Calu3 (cell line): ENCODE measurements around the gene LONP1. TPM values are rescaled to one million over a fixed set of nuclear protein-coding genes. Genes with fewer than 3 reads are reported as not detected.

Experiments
- BruUV-seq: library from RNA; stranded (reverse); fragments of 400-500 nt; replicated peaks from 2 replicates; lab custom pipeline; 2021; lab: Mats Ljungman, UMichigan
- CTCF ChIA-PET: fragments of 300-600 bp; sonication (Branson Sonifier 250); formaldehyde crosslinking; loops from one replicate; lab custom pipeline; 2022; ENCODE audit warnings: antibody characterized with exemption; lab: Charles Lee
- DNase-seq: peaks from one replicate; pipeline ENCODE4 v3.0.0; 2022
- H3K27ac Mint-ChIP-seq: one replicate; pipeline ENCODE4 v1.8.0; 2022; ENCODE audit warnings: mixed read lengths; ENCODE audit not compliant: unreplicated experiment
- H3K27me3 Mint-ChIP-seq: one replicate; pipeline ENCODE4 v1.8.0; 2022; ENCODE audit warnings: mixed read lengths; ENCODE audit not compliant: unreplicated experiment
- H3K36me3 Mint-ChIP-seq: one replicate; pipeline ENCODE4 v1.8.0; 2022; ENCODE audit warnings: mild to moderate bottlenecking, moderate library complexity, mixed read lengths; ENCODE audit not compliant: insufficient read depth, unreplicated experiment
- H3K4me1 Mint-ChIP-seq: one replicate; pipeline ENCODE4 v1.8.0; 2022; ENCODE audit warnings: mild to moderate bottlenecking, low read depth, mixed read lengths; ENCODE audit not compliant: unreplicated experiment
- H3K4me3 Mint-ChIP-seq: one replicate; pipeline ENCODE4 v1.8.0; 2022; ENCODE audit warnings: mild to moderate bottlenecking, low read depth, moderate library complexity, mixed read lengths; ENCODE audit not compliant: unreplicated experiment
- H3K9me3 Mint-ChIP-seq: one replicate; pipeline ENCODE4 v1.8.0; 2022; ENCODE audit warnings: low read depth, mixed read lengths; ENCODE audit not compliant: unreplicated experiment
- CTCF ChIP-seq: fragments of 200-600 bp; IDR thresholded peaks from one replicate; pipeline ENCODE4 v1.8.0; 2022; ENCODE audit warnings: antibody characterized with exemption; ENCODE audit not compliant: unreplicated experiment
- intact Hi-C: fragments of 100-400 bp; cut with micrococcal nuclease; formaldehyde crosslinking; loops from one replicate; pipeline ENCODE4 v1.10.0; 2022; ENCODE audit not compliant: unreplicated experiment
- total RNA-seq: library from RNA; stranded (reverse); gene quantifications from 2 replicates; pipeline ENCODE4 v1.2.3, GENCODE V29; 2022

Gene LONP1
- total RNA-seq, 1 experiment from 2014 or later: 92.8 TPM

GRCh38 chr19:5693195-5694166 is 26.5 kb downstream of the LONP1 start:
- CTCF ChIA-PET: interaction anchor here (0.5 kb wide), 1 partner anchor 369 kb away, joined by 6 read pairs; no protein-coding TSS in a partner anchor
- Mint-ChIP-seq H3K4me3 (no peak overlapping the region), H3K27ac (peak overlapping the region; percentile 50)

DNA sequence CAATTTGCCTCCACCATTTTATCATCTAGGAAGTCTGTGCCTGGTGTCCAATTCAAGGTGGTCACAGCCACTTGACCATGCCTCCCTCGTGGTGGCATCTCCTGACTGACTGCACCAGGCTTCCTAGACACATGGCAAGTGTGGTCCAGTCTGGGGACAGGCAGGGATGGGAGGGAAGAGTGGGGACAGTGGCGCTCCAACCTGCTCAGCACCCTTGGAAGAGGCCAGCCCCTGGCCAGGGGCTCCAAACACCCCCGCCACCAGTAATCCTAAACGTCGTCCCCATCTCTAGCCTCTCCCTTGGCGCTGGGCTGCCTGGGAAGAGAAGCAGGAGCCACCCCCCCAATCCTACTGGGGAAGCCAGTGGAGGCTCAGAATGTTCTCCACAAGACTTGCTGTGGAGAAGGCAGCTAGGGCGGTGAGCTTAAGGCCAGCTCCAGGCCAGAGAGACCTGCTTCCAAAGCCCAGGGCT is 27.2 kb downstream of the LONP1 start:
- CTCF ChIA-PET: no interaction called here
- H3K4me3 Mint-ChIP-seq: peak overlapping the region; percentile 99

More at GRCh38 chr19:5693195-5694166, 26.5 kb downstream of the LONP1 start:
- no peak for TF ChIP-seq CTCF
- DNase-seq: no peak
- intact Hi-C loops: no loop called here
- H3K27me3 Mint-ChIP-seq: no peaks in the 10 kb centered on the region
- H3K36me3 Mint-ChIP-seq: peaks cover 88% of the 10 kb centered on the region
- H3K9me3 Mint-ChIP-seq: no peaks in the 10 kb centered on the region
- H3K4me1 Mint-ChIP-seq: no peaks in the 10 kb centered on the region
- no TSS peak for BruUV-seq

GRCh38 chr19:5691822-5692722 is 27.9 kb downstream of the LONP1 start:
- no peak for DNase-seq
- no peaks in the 10 kb centered on the region for H3K9me3 Mint-ChIP-seq
- CTCF ChIA-PET: interaction anchor here (0.6 kb wide), 1 partner anchor 338 kb away, joined by 4 read pairs; no protein-coding TSS in a partner anchor
- intact Hi-C loops: no loop called here
- H3K27ac Mint-ChIP-seq: peak overlapping the region; percentile 50
- H3K4me1 Mint-ChIP-seq: no peaks in the 10 kb centered on the region
- no TSS peak for BruUV-seq
- H3K36me3 Mint-ChIP-seq: peaks cover 79% of the 10 kb centered on the region
- H3K4me3 Mint-ChIP-seq: peak overlapping the region; percentile 99
- TF ChIP-seq CTCF: no peak
- H3K27me3 Mint-ChIP-seq: no peaks in the 10 kb centered on the region

More for the DNA sequence above, 27.2 kb downstream of the LONP1 start:
- intact Hi-C loops: no loop called here
- no TSS peak for BruUV-seq
- peak overlapping the region; percentile 50 for H3K27ac Mint-ChIP-seq
- H3K4me1 Mint-ChIP-seq: no peaks in the 10 kb centered on the region
- no peak for TF ChIP-seq CTCF
- no peaks in the 10 kb centered on the region for H3K9me3 Mint-ChIP-seq
- peaks cover 85% of the 10 kb centered on the region for H3K36me3 Mint-ChIP-seq
- no peak for DNase-seq
- no peaks in the 10 kb centered on the region for H3K27me3 Mint-ChIP-seq
